Kidney (tissue), 14 donors: Measurements from ENCODE around the gene CHD2. TPM values are rescaled to one million over a fixed set of nuclear protein-coding genes. Genes with fewer than 3 reads are reported as not detected.

Experiments used
- DNase-seq, 5 donors: peaks; one replicate each; pipeline ENCODE4 v3.0.0-alpha.2; 2013 to 2020
- FAIRE-seq: peaks from 2 replicates; lab custom pipeline; 2012; peaks lifted over from hg19 to GRCh38; lab: Jason Lieb, UNC
- H3K27ac ChIP-seq, 2 donors: one replicate each; pipeline ENCODE4 v1.7.0; 2013; ENCODE audit warnings: low read depth in 2 of 2, low read length in 2 of 2, inconsistent platforms in 1 of 2
- H3K27me3 ChIP-seq: one replicate; pipeline ENCODE4 v1.7.1; 2013; ENCODE audit warnings: low read length, inconsistent platforms; ENCODE audit not compliant: control insufficient read depth, insufficient read depth
- H3K36me3 ChIP-seq, 3 donors: one replicate each; pipeline versions ENCODE4 v1.7.0 to v1.7.1; 2013; ENCODE audit warnings: low read length in 3 of 3, control low read depth in 1 of 3, inconsistent platforms in 1 of 3; ENCODE audit not compliant: insufficient read depth in 3 of 3, control insufficient read depth in 2 of 3
- H3K4me1 ChIP-seq, 3 donors: one replicate each; pipeline versions ENCODE4 v1.7.0 to v1.7.1; 2013; ENCODE audit warnings: low read length in 3 of 3, inconsistent platforms in 1 of 3, low read depth in 1 of 3; ENCODE audit not compliant: control insufficient read depth in 2 of 3, insufficient read depth in 2 of 3
- H3K4me3 ChIP-seq, 3 donors: one replicate each; pipeline versions ENCODE4 v1.7.0 to v1.8.1; 2013; ENCODE audit warnings: low read length in 3 of 3, control low read depth in 1 of 3, inconsistent platforms in 1 of 3
- H3K9ac ChIP-seq, 3 donors: one replicate each; pipeline versions ENCODE4 v1.7.0 to v1.7.1; 2013; ENCODE audit warnings: low read length in 3 of 3, control low read depth in 1 of 3, inconsistent platforms in 1 of 3
- H3K9me3 ChIP-seq, 3 donors: one replicate each; pipeline versions ENCODE4 v1.7.0 to v1.7.1; 2013; ENCODE audit warnings: low read length in 3 of 3, control low read depth in 1 of 3, inconsistent platforms in 1 of 3; ENCODE audit not compliant: control insufficient read depth in 2 of 3, insufficient read depth in 1 of 3
- CTCF ChIP-seq: IDR thresholded peaks from 3 replicates; pipeline ENCODE4 v1.5.1; 2012; ENCODE audit warnings: mild to moderate bottlenecking, moderate library complexity, borderline replicate concordance; ENCODE audit not compliant: insufficient read depth; ENCODE audit errors: extremely low read depth
- intact Hi-C: fragments of 100-400 bp; cut with DNase I; formaldehyde crosslinking; loops from one replicate; pipeline ENCODE4 v1.11.1; 2022
- polyA plus RNA-seq: library from polyadenylated mRNA; stranded (reverse); fragments of 350-450 nt; fragmentation: Illumina TruSeq; extraction: RNeasy Lipid Tissue Mini Kit (QIAGEN cat#74804); gene quantifications from one replicate; pipeline ENCODE4 v1.2.3, GENCODE V29; 2014; ENCODE audit warnings: low read depth, low replicate concordance; ENCODE audit not compliant: insufficient read depth
- total RNA-seq: library from RNA; stranded (reverse); fragmentation: NEBNext Ultra II Directional; extraction: Animal tissue kit (Norgen Biotek cat#: 25700); gene quantifications from one replicate; pipeline ENCODE4 v1.2.1, GENCODE V29; 2021
- donor health status: control.
- donor health status: control.
- donor health status: control.
- donor health status: control.
- donor health status: control.
- donor health status: DM: yes; HTN: yes; CAD: no.
- donor health status: Normal renal cell carcinoma (clear cell type).

Gene CHD2
- total and polyA plus RNA-seq, 2 donors from 2014 or later, result 22.5 to 137 TPM

GRCh38 chr15:92906020-92906419 is 5.9 kb downstream of the CHD2 start:
- peak overlapping the region in 2 of 3 donors; percentile 65 to 71 for H3K4me3 ChIP-seq
- H3K9me3 ChIP-seq, result no peaks in the 10 kb centered on the region
- intact Hi-C loops, result no loop called here
- no peaks in the 10 kb centered on the region for H3K27me3 ChIP-seq
- DNase-seq, result no peak
- TF ChIP-seq CTCF, result no peak
- H3K9ac ChIP-seq, result peak overlapping the region in 2 of 3 donors; percentile 37 to 87
- peak overlapping the region; percentile 85 to 94 for H3K27ac ChIP-seq
- no peak for FAIRE-seq
- H3K4me1 ChIP-seq, result peaks cover 33 to 43% (median 39%) of the 10 kb centered on the region in 3 donors
- H3K36me3 ChIP-seq, result peaks cover 0 to 7% (median 6%) of the 10 kb centered on the region in 3 donors

DNA sequence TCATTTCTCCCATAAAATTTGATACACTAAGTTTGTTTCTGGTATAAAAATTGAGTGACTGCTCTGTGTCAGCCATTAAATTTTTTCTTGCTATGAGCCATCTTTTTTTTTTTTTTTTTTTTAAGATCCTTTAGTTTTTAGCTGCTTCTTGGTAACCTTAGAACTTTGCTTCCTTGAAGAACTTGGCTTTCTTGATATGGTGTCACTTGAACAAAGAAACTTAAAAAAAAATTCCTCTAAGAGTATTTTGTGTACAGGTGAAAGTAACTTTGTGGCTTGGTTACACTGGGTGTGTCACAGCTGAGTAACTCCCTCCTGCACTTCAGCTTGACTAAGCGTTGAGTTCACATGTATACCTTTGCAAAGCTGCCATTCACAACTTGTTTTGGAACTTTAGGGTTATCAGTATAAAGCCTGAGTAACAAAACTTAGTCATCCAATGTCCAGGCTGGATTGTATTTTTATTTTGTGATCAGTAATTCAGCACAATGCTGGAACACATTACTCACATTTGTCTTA is 6.5 kb downstream of the CHD2 start:
- peaks cover 33 to 46% (median 41%) of the 10 kb centered on the region in 3 donors for H3K4me1 ChIP-seq
- H3K27ac ChIP-seq, result peak overlapping the region; percentile 85 to 94
- DNase-seq (peak in 2 of 5 donors; percentile 70 to 72), FAIRE-seq (no peak)
- intact Hi-C loops, result no loop called here
- H3K27me3 ChIP-seq, result no peaks in the 10 kb centered on the region
- H3K9me3 ChIP-seq, result no peaks in the 10 kb centered on the region
- peaks cover 0 to 7% (median 6%) of the 10 kb centered on the region in 3 donors for H3K36me3 ChIP-seq
- peak overlapping the region in 2 of 3 donors; percentile 27 to 87 for H3K9ac ChIP-seq
- no peak for TF ChIP-seq CTCF
- peak overlapping the region in 2 of 3 donors; percentile 44 to 71 for H3K4me3 ChIP-seq

- no peak for DNase-seq
- intact Hi-C loops, result no loop called here
Measured at GRCh38 chr15:92907229-92907628, 7.1 kb downstream of the CHD2 start.

More at GRCh38 chr15:92907229-92907628, 7.1 kb downstream of the CHD2 start:
- TF ChIP-seq CTCF, result no peak
- H3K27me3 ChIP-seq, result no peaks in the 10 kb centered on the region
- H3K4me1 ChIP-seq, result peaks cover 33 to 51% (median 47%) of the 10 kb centered on the region in 3 donors
- peak overlapping the region; percentile 27 to 87 (median 59) for H3K9ac ChIP-seq
- peak overlapping the region; percentile 1 to 44 (median 21) for H3K4me3 ChIP-seq
- peak overlapping the region; percentile 84 to 94 for H3K27ac ChIP-seq
- peaks cover 0 to 6% (median 4%) of the 10 kb centered on the region in 3 donors for H3K36me3 ChIP-seq
- H3K9me3 ChIP-seq, result no peaks in the 10 kb centered on the region
- no peak for FAIRE-seq
